NT2/D1 (cell line): ENCODE measurements around the gene MEIS1.

Experiments
- YY1 ChIP-seq: IDR thresholded peaks from 2 replicates; pipeline ENCODE4 v1.6.1; 2011; ENCODE audit not compliant: insufficient read length, insufficient read depth
- ZNF274 ChIP-seq: IDR thresholded peaks from 2 replicates; pipeline ENCODE4 v1.6.1; 2011; ENCODE audit warnings: mild to moderate bottlenecking, low read depth, low read length

- TF ChIP-seq ZNF274 (no peak), YY1 (no peak)
These were observed 118.4 kb downstream of the MEIS1 start for GRCh38 chr2:66553370-66553769.
